HepG2 (cell line): ENCODE measurements around the gene UBFD1. TPM values are rescaled to one million over a fixed set of nuclear protein-coding genes. Genes with fewer than 3 reads are reported as not detected.

ENCODE experiments used
- AHDC1 ChIP-seq: sonication (generic); formaldehyde crosslinking; IDR thresholded peaks from 2 replicates; pipeline ENCODE4 v1.5.1; 2020; ENCODE audit warnings: mild to moderate bottlenecking, missing genetic modification reagents, borderline replicate concordance
- ELF4 ChIP-seq: sonication (generic); formaldehyde crosslinking; IDR thresholded peaks from 2 replicates; pipeline ENCODE4 v1.5.0; 2020; ENCODE audit warnings: missing genetic modification reagents, mild to moderate bottlenecking, moderate library complexity, borderline replicate concordance
- GATAD1 ChIP-seq: IDR thresholded peaks from 2 replicates; pipeline ENCODE4 v1.6.1; 2016; ENCODE audit warnings: missing genetic modification reagents, missing compliant biosample characterization
- HOXA7 ChIP-seq: sonication (generic); formaldehyde crosslinking; IDR thresholded peaks from 2 replicates; pipeline ENCODE4 v1.8.1; 2022; ENCODE audit warnings: mild to moderate bottlenecking, missing genetic modification reagents, moderate library complexity
- KDM5A ChIP-seq: fragments of 200-600 bp; sonication (generic); IDR thresholded peaks from 2 replicates; pipeline ENCODE4 v1.7.0; 2018; ENCODE audit warnings: antibody characterized with exemption, mild to moderate bottlenecking, low read length, borderline replicate concordance
- RARA ChIP-seq: IDR thresholded peaks from 2 replicates; pipeline ENCODE4 v1.6.1; 2016; ENCODE audit warnings: missing genetic modification reagents, missing compliant biosample characterization
- SMAD3 ChIP-seq: sonication (generic); formaldehyde crosslinking; IDR thresholded peaks from 2 replicates; pipeline ENCODE4 v1.4.0; 2020; ENCODE audit warnings: missing genetic modification reagents
- TEF ChIP-seq: sonication (generic); formaldehyde crosslinking; IDR thresholded peaks from 2 replicates; pipeline ENCODE4 v1.5.0; 2020; ENCODE audit warnings: missing genetic modification reagents
- TFDP2 ChIP-seq: sonication (generic); formaldehyde crosslinking; IDR thresholded peaks from 2 replicates; pipeline ENCODE4 v1.4.0; 2020; ENCODE audit warnings: missing genetic modification reagents
- ZBED4 ChIP-seq: sonication (generic); formaldehyde crosslinking; IDR thresholded peaks from 2 replicates; pipeline ENCODE4 v1.4.0; 2020; ENCODE audit warnings: missing genetic modification reagents, borderline replicate concordance
- ZNF205 ChIP-seq: IDR thresholded peaks from 2 replicates; pipeline ENCODE4 v1.6.1; 2018; ENCODE audit warnings: missing biosample characterization, missing genetic modification reagents
- ZNF253 ChIP-seq: sonication (generic); formaldehyde crosslinking; IDR thresholded peaks from 2 replicates; pipeline ENCODE4 v1.8.0; 2022; ENCODE audit warnings: mild to moderate bottlenecking, missing genetic modification reagents, borderline replicate concordance
- ZNF263 ChIP-seq: sonication (generic); formaldehyde crosslinking; IDR thresholded peaks from 2 replicates; pipeline ENCODE4 v1.4.0; 2020; ENCODE audit warnings: missing genetic modification reagents
- ZNF451 ChIP-seq: sonication (generic); formaldehyde crosslinking; IDR thresholded peaks from 2 replicates; pipeline ENCODE4 v1.5.0; 2020; ENCODE audit warnings: mild to moderate bottlenecking, missing genetic modification reagents
- ZNF569 ChIP-seq: sonication (generic); formaldehyde crosslinking; IDR thresholded peaks from 2 replicates; pipeline ENCODE4 v1.5.0; 2020; ENCODE audit warnings: mild to moderate bottlenecking, missing genetic modification reagents, moderate library complexity, borderline replicate concordance
- ZNF788 ChIP-seq: sonication (generic); formaldehyde crosslinking; IDR thresholded peaks from 2 replicates; pipeline ENCODE4 v1.5.0; 2020; ENCODE audit warnings: mild to moderate bottlenecking, missing genetic modification reagents, borderline replicate concordance
- ZNF879 ChIP-seq: sonication (generic); formaldehyde crosslinking; IDR thresholded peaks from 2 replicates; pipeline ENCODE4 v1.8.1; 2023; ENCODE audit warnings: missing genetic modification reagents
- polyA plus RNA-seq, 8 experiments: library from polyadenylated mRNA; depleted of rRNA in 3 of 8; stranded (reverse) in 7 of 8; unstranded in 1 of 8; fragments of >200 nt; fragmentation: Illumina TruSeq in 4 of 8; extraction: Trizol in 4 of 8; gene quantifications; 2 replicates each; pipeline versions ENCODE4 v1.2.1 to v1.2.3, GENCODE V29; 2011 to 2016; ENCODE audit warnings: low read depth in 4 of 8, missing spikeins in 1 of 8, mixed read lengths in 1 of 8; ENCODE audit not compliant: insufficient read depth in 1 of 8
- total RNA-seq, 5 experiments: library from RNA; depleted of rRNA; stranded (reverse); fragments of >200 nt; fragmentation: Illumina TruSeq; extraction: Trizol; gene quantifications; 2 replicates each; pipeline ENCODE4 v1.2.3, GENCODE V29; 2016; ENCODE audit warnings: low read depth in 1 of 5

UBFD1 gene
- total and polyA plus RNA-seq, 2 of the 13 experiments (the other 11 are each of a cell fraction or from before 2014, with no cell fraction given), result 100 to 111 TPM

DNA sequence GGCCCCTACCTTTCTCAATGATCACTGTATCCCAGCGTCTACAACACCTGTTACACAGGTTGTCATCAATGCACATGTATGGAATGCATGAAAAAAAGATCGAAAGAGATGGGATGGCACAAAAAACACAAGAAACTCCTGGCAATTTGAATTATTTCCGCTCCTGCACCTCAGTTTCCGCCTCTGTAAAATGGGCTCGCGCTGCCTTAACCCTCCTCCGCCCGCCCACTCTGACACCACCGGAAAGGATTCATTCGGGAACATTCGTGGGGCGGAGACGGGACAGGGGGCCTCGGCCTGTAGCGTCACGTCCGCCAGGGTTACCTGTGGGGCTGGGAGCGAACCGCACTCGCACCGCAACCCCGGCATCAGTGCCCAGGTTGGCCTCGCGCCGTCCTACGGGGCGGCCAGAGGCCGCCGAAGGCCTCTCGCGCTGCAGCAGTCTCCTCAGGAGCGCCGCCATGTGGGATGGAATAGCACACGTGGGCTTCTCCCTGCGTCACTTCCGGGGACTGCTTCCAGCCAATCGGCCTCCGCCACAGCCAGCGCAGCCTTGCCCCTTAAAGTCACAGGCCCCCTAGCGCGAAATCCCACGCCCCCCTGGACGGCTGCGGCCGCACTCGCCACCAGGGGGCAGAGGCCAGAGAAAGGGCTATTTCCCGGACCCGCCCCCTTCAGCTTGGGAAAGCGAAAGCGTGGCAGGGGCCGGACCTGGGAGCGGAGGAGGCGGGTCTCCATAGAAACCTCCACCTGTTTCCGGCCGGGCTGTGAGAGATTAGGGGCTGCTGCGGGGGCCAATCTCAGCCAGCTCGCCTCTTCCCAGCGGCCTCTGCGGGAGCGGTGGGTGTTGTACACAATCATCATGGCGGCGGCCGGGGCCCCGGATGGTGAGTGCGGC lies at the start of gene UBFD1, which contains the start of gene EARS2 (continued):
- peak; percentile 63; the same call in 1 of the 2 replicates for TF ChIP-seq RARA (CRISPR knock-in tag)
- TF ChIP-seq AHDC1 (CRISPR knock-in tag), result peak; percentile 63; the same call in 1 of the 2 replicates
- peak; percentile 95 for TF ChIP-seq GATAD1
- TF ChIP-seq ZNF253 (CRISPR knock-in tag), result peak; percentile 51; the same call in 1 of the 2 replicates
- TF ChIP-seq TFDP2 (CRISPR knock-in tag), result peak; percentile 84
- TF ChIP-seq ZBED4 (CRISPR knock-in tag), result peak; percentile 73; the same call in 1 of the 2 replicates
- TF ChIP-seq ZNF205 (CRISPR knock-in tag), result peak; percentile 95
- TF ChIP-seq ELF4 (CRISPR knock-in tag), result peak; percentile 74; the same call in 1 of the 2 replicates
- TF ChIP-seq ZNF451 (CRISPR knock-in tag), result peak; percentile 98
- TF ChIP-seq HOXA7, result no peak
- TF ChIP-seq KDM5A, result peak; percentile 92
- peak; percentile 94 for TF ChIP-seq TEF
- TF ChIP-seq ZNF879 (CRISPR knock-in tag), result peak; percentile 98
- peak; percentile 88; the same call in 1 of the 2 replicates for TF ChIP-seq ZNF788 (CRISPR knock-in tag)
- peak; percentile 68 for TF ChIP-seq ZNF263 (CRISPR knock-in tag)
- TF ChIP-seq ZNF569, result peak; percentile 95; the same call in 1 of the 2 replicates
- peak; percentile 85 for TF ChIP-seq SMAD3 (CRISPR knock-in tag)
